ENCODE measurements around the gene ULK3.
A peak's percentile ranks its signal among the peaks of the same experiment; 100 is the strongest.

Gene ULK3

DNA sequence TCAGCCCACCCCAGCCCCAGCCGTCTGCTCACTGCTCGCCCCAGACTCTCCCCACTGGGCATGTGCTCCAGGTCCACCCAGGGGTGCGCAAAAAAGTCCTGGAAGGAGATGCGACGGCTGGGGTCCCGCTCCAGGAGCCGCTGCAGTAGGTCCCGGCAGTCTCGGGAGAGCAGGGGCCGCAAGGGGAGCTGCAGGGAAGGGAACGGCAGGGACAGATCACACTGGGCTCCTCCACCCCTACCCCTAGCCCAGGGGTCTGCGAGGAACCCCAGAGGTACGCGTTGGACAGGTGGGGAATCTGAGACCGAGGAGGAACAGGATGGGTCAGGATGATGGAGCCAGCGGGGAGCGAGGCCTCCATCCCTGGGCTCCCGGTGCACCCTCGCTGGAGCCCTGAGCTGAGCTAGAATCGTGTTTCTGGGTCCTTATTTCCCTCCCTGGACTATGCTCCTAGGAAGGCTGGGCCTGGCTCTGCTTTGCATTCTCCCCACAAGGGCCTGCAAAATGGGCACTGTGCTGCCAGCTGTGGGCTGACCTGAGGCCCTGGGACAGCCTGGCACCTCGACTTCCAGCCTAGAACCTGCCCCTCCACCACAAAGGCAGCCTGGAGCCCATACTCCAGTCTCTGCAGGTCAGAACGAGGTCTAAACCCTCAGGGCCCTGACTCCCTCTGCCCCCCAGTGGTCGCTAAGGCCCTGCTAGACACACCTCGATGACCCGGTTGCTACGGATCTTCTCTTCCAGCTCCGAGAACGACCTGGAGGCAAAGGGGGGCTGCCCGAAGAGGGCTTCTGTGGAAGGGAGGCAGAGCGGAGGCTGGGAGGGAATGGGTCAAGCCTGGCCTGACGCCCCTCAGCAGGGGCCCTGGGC is 3.2 kb downstream of the ULK3 start:
- DNase-seq: no peak

GRCh38 chr15:74838746-74839525 is 4.0 kb downstream of the ULK3 start:
- no peak for DNase-seq

DNA sequence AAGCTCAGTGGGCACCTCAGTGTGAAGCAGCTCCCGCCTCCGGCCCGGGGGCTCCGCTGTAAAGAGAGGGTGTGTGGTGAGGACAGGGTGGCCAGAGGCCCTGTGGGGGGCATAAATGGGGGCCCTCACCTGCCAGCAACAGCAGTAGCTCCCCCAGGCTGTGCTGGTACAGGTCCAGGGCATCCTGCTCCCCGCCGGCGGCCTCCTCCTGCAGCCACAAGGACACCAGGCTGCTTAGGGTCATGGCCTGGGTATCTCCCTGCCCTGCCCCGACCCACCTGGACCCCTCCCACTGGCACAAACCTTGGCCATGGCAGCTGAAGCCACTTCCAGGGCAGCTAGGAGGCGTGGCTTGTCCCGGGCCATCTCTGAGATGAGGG is 4.8 kb downstream of the ULK3 start:
- DNase-seq: no peak

DNA sequence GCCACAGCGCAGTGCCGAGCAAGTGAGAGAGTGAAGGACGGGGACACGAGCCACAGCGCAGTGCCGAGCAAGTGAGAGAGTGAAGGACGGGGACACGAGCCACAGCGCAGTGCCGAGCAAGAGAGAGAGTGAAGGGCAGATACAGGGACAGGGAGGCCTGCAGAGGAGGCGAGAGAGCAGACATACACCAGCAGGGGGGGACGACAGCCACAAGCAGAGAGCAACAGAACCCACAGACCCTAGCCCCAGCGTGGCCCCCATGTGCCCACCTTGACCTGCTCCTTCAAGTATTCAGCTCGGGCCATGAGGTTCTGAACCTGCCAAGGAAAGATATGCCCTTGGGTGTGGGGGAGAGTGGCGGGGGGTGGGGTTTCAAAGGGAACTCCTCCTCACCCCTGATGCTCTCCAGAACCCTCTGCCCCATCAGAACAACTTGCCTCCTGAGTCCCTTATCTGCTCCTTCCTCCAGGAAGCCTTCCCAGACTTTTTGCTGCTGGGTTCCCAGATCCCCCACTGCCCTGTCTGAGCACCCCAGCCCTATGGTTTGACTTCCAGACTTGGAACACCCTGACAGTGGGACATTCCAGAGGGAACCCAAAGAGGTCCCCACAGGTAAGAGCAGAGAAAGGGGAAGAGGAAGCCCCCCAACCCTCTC is 5.3 kb downstream of the ULK3 start:
- no peak for DNase-seq

GRCh38 chr15:74836846-74837245 is 6.1 kb downstream of the ULK3 start:
- DNase-seq: no peak

DNA sequence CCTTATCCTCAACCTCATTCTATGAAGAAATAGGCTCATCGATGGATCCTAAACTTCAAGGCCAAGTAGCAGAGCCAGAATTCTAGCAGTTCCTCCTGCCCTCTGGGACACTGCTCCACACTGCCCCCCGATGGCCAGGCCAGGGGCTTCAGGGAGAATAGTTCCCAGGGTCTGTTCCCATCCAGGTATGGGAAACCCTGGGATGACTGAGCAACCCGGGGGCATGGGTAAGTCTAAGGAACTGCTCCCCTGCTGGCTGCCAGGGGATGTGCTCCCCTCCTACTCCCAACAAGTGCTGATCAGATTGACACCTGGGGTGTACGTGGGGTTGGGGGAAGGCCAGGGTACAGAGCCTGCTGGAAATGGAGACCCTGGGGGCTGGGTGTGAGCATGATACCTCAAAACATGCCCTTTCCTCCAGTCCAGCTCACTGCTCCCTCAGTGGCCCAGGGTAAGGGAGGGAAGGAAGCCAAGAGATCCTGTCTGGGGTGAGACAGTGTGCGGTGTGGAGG is 7.6 kb downstream of the ULK3 start:
- peak in 1 of 2 donors; percentile 35 for DNase-seq

DNA sequence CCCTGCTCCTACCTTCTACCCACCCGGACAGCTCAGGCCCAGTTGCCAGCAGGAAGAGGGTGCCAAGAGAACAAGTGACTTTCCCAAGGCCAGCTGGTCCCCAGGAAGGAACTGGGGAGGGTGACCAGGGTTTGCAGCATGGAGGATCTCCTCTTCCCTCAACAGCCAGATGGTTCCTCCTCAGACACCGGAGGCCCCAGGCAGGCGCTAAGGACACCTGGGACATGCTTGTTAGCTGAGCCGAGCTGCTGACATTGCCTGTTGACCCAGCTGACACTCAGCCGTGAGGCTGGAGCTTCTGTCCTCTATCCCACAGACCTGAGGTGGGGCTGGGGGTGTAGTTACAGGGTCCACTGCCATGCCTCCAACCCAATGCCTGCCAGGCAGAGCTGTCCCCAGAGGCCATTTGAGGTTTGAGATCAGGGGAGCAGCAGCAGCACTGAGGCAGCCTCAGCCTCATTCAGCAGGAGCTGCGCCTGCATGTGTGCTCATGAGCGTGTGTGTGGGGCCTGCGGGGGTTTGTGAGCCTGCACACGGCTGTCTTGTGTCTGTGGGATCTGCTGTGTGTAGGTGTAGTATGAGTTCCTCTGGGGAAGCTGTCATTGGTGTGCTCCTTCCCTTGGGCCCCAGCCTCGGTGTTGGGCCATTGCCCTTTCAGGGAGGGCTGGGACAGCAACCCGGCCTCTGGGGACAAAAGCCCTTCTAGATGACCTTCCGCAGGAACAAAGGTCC is 9.4 kb downstream of the ULK3 start:
- no peak for DNase-seq

GRCh38 chr15:74832826-74833225 is 10.1 kb downstream of the ULK3 start:
- DNase-seq: no peak

DNA sequence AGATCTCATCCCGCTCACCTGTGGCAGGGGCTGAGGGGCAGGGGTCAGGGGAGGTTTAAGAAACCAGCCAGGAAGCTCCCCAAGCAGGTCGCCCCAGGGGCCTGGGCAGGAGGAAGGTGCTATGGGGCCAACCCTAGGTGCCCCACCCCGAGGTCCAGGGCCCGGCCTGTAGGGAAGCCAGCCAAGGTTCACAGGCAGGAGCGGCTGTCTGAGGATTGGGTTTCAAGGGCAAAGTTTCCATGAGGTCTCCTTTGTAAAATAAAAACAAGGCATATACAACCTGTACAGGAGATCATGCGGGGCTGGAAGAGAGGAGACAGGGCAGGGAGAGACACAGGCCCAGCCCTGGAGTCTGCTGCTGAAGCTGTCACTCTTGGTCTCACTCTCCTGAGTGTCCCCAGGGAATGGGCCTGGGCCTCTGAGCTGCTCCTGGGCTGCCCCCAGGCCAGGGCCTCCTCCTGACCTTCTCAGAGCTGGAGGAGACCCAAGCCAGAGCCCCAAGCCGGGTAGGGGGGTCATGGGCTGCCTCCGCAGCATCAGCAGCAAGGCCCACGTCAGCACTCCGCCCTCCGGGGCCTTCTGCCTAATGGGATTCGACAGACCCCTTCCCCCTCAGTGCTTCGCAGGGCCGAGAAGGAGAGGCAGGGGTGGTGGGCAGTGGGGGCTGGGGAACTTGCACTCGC is 11.0 kb downstream of the ULK3 start:
- DNase-seq: no peak

DNA sequence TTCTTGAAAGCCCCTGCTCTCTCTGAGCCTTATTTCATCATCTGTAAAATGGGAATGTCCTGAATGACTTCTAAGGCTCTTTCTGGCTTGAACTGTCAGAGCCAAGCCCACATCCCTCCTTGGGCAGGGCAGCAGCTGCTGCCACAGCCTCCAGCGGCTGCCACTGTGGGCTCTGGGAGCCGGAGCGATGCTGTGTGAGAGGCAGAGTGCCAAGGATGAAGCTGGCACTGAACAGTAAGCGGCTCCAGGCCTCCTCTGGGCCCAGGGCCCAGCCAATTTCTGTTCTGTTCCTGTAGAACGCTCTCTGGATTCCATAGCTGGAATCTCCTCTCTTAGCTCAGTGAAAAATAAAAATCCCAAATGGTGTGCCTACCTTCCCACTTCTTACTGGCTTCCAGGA is 12.1 kb downstream of the ULK3 start:
- peak; percentile 56 to 79 for DNase-seq

GRCh38 chr15:74829991-74830390 is 13.0 kb downstream of the ULK3 start:
- DNase-seq: no peak

DNA sequence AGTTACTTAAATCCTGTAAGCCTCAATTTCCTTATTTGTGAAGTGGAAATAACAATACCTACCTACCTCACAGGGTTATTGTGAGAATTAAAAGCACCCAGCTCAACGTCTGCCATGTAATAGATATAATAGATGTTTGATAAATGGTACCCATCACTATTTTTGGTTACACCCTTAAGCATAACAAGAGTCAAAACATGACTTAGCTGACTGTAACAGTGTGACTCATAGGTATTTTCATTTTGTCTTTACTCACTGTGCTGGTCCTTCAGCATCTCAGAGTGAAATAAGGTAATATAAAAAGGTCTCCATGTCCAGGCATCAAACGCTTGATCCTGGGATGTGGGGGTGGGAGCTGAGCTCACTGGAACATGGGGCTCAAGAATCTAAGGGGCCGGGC is 13.5 kb downstream of the ULK3 start:
- DNase-seq: no peak

GRCh38 chr15:74828835-74829234 is 14.1 kb downstream of the ULK3 start:
- no peak for DNase-seq

- no peak for DNase-seq
These were observed 15.3 kb downstream of the ULK3 start for GRCh38 chr15:74827614-74828013.

DNA sequence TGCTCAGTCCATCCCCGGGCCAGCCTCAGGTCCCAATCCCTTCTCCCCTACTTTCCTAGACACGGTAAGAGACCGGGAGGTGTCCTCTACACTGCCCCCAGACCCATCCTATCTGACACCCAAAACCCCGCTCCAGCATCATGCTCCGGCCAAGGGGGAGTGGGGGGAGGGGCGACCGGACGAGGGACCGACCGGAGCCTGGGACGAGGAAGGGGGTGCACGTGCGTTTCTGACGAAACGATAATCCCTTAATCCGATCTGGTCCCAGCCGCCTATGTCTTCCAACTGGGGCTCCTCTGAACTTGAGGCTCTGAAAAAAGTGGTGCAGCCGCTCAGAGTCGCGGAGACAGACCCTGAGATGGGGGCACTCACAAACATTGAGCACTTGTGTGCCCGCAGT is 16.0 kb downstream of the ULK3 start:
- DNase-seq: no peak

- no peak for DNase-seq
These were observed 16.6 kb downstream of the ULK3 start, which contains the start of gene CPLX3 for GRCh38 chr15:74826364-74826819. CPLX3 (plus strand) TSS chr15:74826627; CDS start chr15:74826704, 77 bp downstream.

- no peak for DNase-seq
These were observed 17.1 kb downstream of the ULK3 start for GRCh38 chr15:74825866-74826265.

- DNase-seq: no peak
These were observed 18.0 kb downstream of the ULK3 start for GRCh38 chr15:74824976-74825375.

GRCh38 chr15:74823324-74823723 is 19.6 kb downstream of the ULK3 start:
- no peak for DNase-seq

DNA sequence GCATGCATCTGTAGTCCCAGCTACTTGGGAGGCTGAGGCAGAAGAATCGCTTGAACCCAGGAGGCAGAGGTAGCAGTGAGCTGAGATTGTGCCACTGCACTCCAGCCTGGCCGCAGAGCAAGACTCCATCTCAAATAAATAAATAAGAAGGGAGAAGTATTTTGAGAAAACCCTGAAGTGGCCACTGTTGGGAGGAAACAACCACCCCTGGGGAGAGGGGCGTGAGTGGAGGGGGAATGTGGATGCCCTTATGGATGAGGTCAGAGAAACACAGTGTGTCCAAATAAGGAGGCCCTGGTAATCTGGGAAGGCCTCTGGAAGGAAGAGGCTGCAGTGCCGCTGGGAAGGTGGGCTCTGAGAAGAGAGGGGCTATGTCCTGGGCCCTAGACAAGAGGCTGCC is 20.7 kb downstream of the ULK3 start:
- no peak for DNase-seq

DNA sequence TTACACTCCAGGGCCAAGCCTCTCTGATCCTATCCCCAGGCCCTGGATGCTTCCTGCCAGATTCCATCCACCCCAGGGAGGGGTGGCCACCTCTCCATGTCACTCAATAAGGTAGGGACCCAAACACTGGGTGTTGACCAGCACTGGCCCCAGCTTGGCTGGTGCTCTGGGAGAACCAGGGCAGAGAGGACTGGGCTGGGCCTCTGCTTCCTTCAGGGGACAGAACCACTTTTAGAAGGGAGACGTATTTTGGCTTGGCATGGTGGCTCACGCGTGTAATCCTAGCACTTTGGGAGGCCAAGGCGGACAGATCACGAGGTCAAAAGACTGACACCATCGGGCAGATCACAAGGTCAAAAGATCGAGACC is 21.2 kb downstream of the ULK3 start:
- DNase-seq: no peak
